ENCODE measurements around the gene BCL2L13.

BCL2L13 gene

GRCh38 chr22:17726928-17727897 lies 88.7 kb downstream of the BCL2L13 start:
- Histone ChIP-seq H3K4me3 (ENCODE audit: low read length) (no peak overlapping the region), H3K36me3 (ENCODE audit: insufficient read depth, low read length) (peaks cover 49% of the 10 kb centered on the region), H3K9me3 (ENCODE audit: low read length) (peaks cover 2% of the 10 kb centered on the region), H2AFZ (ENCODE audit: low read depth, low read length) (no peak overlapping the region), H3K27me3 (ENCODE audit: insufficient read depth, low read length) (no peaks in the 10 kb centered on the region), H3K4me1 (ENCODE audit: insufficient read depth, low read length) (peaks cover 16% of the 10 kb centered on the region)

DNA sequence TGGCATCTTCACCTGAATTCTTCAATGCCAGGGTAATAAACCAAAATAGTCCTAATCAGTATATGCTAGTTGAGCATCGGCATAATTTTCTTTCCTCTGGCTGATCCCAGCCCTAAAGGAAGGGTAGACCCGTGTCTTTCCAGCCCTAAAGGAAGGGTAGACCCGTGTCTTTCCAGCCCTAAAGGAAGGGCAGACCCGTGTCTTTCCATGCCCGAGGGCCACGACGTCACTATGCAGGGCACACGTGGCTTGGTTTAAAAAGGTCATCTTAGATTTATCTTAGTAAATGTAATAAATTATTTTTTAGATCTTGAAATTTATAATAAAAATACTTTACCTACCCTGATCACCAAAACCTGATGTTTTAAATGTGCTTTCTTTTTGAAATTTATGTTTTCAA lies 90.2 kb downstream of the BCL2L13 start:
- H2AFZ ChIP-seq (ENCODE audit: low read depth, low read length), result no peak overlapping the region
- H3K27me3 ChIP-seq (ENCODE audit: insufficient read depth, low read length), result no peaks in the 10 kb centered on the region
- no peak overlapping the region for H3K4me3 ChIP-seq (ENCODE audit: low read length)
- no peaks in the 10 kb centered on the region for H3K9me3 ChIP-seq (ENCODE audit: low read length)
- peaks cover 16% of the 10 kb centered on the region for H3K4me1 ChIP-seq (ENCODE audit: insufficient read depth, low read length)
- peaks cover 64% of the 10 kb centered on the region for H3K36me3 ChIP-seq (ENCODE audit: insufficient read depth, low read length)

- H3K27me3 ChIP-seq (ENCODE audit: insufficient read depth, low read length), result no peaks in the 10 kb centered on the region
- H3K4me1 ChIP-seq (ENCODE audit: insufficient read depth, low read length), result peaks cover 10% of the 10 kb centered on the region
- peaks cover 71% of the 10 kb centered on the region for H3K36me3 ChIP-seq (ENCODE audit: insufficient read depth, low read length)
- H2AFZ ChIP-seq (ENCODE audit: low read depth, low read length), result no peak overlapping the region
- no peaks in the 10 kb centered on the region for H3K9me3 ChIP-seq (ENCODE audit: low read length)
- H3K4me3 ChIP-seq (ENCODE audit: low read length), result no peak overlapping the region
Observed at GRCh38 chr22:17729561-17729960, 91.0 kb downstream of the BCL2L13 start.

DNA sequence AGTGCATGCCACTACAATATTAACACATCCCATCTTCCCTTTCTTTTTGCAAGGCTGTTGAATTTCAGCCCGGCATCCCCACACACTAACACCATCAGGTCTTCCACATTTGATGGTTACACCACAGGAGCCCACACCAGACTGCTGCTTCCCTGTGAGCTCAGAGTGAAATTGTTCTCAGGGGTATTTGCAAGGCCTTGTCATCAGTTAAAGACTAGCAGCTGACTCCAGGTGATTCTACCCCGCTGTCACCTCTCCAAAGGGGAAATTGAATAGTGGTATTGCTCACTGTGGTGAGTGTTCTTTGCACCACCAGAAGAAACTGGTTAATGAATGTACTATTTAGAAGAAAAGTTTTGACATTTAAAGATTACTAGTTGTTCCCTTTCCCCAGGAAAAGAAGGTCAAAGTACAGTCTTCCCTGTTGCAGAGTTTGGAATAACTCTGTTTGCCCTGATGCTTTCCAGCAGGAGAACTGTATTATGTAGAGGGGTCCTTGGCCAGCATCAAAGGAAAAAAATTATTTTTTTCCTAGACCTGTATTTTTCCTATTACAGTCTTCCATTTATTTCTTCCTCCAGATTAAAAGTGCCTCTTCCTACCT lies 93.8 kb downstream of the BCL2L13 start:
- peaks cover 71% of the 10 kb centered on the region for H3K36me3 ChIP-seq (ENCODE audit: insufficient read depth, low read length)

GRCh38 chr22:17733466-17733865 lies 94.9 kb downstream of the BCL2L13 start:
- Histone ChIP-seq H3K4me1 (ENCODE audit: insufficient read depth, low read length) (no peaks in the 10 kb centered on the region), H3K36me3 (ENCODE audit: insufficient read depth, low read length) (peaks cover 66% of the 10 kb centered on the region), H3K27me3 (ENCODE audit: insufficient read depth, low read length) (no peaks in the 10 kb centered on the region), H3K4me3 (ENCODE audit: low read length) (no peak overlapping the region), H2AFZ (ENCODE audit: low read depth, low read length) (no peak overlapping the region), H3K9me3 (ENCODE audit: low read length) (no peaks in the 10 kb centered on the region)

More for the DNA sequence above, 93.8 kb downstream of the BCL2L13 start:
- H3K27me3 ChIP-seq (ENCODE audit: insufficient read depth, low read length), result no peaks in the 10 kb centered on the region
- no peak overlapping the region for H3K4me3 ChIP-seq (ENCODE audit: low read length)
- no peaks in the 10 kb centered on the region for H3K4me1 ChIP-seq (ENCODE audit: insufficient read depth, low read length)
- no peaks in the 10 kb centered on the region for H3K9me3 ChIP-seq (ENCODE audit: low read length)
- no peak overlapping the region for H2AFZ ChIP-seq (ENCODE audit: low read depth, low read length)

- no peak overlapping the region for H3K4me3 ChIP-seq (ENCODE audit: low read length)
- no peak overlapping the region for H2AFZ ChIP-seq (ENCODE audit: low read depth, low read length)
- H3K27me3 ChIP-seq (ENCODE audit: insufficient read depth, low read length), result no peaks in the 10 kb centered on the region
- no peaks in the 10 kb centered on the region for H3K9me3 ChIP-seq (ENCODE audit: low read length)
- H3K36me3 ChIP-seq (ENCODE audit: insufficient read depth, low read length), result peaks cover 68% of the 10 kb centered on the region
- H3K4me1 ChIP-seq (ENCODE audit: insufficient read depth, low read length), result no peaks in the 10 kb centered on the region
Observed at GRCh38 chr22:17734187-17734586, 95.6 kb downstream of the BCL2L13 start.

DNA sequence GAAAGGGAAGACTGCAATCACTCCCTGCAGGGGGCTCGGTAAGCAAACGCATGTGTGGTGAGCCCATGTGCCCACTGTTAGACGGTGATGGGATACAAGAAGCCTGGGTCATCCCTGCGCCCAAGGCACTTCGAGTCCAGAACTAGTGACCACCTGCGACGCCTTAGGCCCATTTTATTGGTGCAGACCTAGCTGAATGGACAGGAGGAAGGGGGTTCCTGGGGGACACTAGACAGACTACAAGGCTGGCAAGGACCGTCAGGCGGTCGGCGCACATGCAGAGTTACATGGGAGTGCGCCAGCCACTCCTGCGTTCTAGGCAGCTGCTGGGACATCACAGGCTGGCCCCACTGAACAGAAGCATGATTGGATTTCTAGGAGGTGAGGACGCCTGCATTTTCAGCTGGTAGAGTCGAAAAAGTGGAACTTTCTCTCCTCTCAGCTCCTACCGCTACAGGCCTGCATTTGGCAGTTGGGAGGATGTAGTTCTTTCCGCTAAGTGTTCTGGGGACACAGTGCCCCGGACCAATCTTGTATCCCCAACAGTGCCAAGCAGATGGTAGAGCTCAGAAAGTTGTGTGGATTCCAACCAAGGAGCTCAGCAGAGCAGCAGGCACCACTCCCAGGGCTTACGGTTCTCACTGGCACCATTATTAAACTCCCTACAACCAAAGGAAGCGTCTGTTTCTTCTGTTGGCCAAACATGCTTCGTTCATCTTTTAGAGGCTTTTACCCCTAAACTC lies 100.0 kb downstream of the BCL2L13 start:
- Histone ChIP-seq H3K36me3 (ENCODE audit: insufficient read depth, low read length) (peaks cover 30% of the 10 kb centered on the region), H2AFZ (ENCODE audit: low read depth, low read length) (no peak overlapping the region), H3K4me3 (ENCODE audit: low read length) (no peak overlapping the region)

GRCh38 chr22:17739196-17739975 lies 100.8 kb downstream of the BCL2L13 start:
- Histone ChIP-seq H3K9me3 (ENCODE audit: low read length) (no peaks in the 10 kb centered on the region), H3K4me1 (ENCODE audit: insufficient read depth, low read length) (no peaks in the 10 kb centered on the region), H2AFZ (ENCODE audit: low read depth, low read length) (no peak overlapping the region), H3K4me3 (ENCODE audit: low read length) (no peak overlapping the region), H3K36me3 (ENCODE audit: insufficient read depth, low read length) (peaks cover 22% of the 10 kb centered on the region), H3K27me3 (ENCODE audit: insufficient read depth, low read length) (no peaks in the 10 kb centered on the region)

More for the DNA sequence above, 100.0 kb downstream of the BCL2L13 start:
- Histone ChIP-seq H3K4me1 (ENCODE audit: insufficient read depth, low read length) (no peaks in the 10 kb centered on the region), H3K9me3 (ENCODE audit: low read length) (no peaks in the 10 kb centered on the region), H3K27me3 (ENCODE audit: insufficient read depth, low read length) (no peaks in the 10 kb centered on the region)

- Histone ChIP-seq H2AFZ (ENCODE audit: low read depth, low read length) (no peak overlapping the region), H3K4me3 (ENCODE audit: low read length) (no peak overlapping the region), H3K4me1 (ENCODE audit: insufficient read depth, low read length) (no peaks in the 10 kb centered on the region), H3K27me3 (ENCODE audit: insufficient read depth, low read length) (no peaks in the 10 kb centered on the region), H3K9me3 (ENCODE audit: low read length) (no peaks in the 10 kb centered on the region), H3K36me3 (ENCODE audit: insufficient read depth, low read length) (peaks cover 9% of the 10 kb centered on the region)
Observed at GRCh38 chr22:17741866-17742526, 103.4 kb downstream of the BCL2L13 start.

- no peak overlapping the region for H3K4me3 ChIP-seq (ENCODE audit: low read length)
- no peaks in the 10 kb centered on the region for H3K27me3 ChIP-seq (ENCODE audit: insufficient read depth, low read length)
- peaks cover 9% of the 10 kb centered on the region for H3K36me3 ChIP-seq (ENCODE audit: insufficient read depth, low read length)
- H3K4me1 ChIP-seq (ENCODE audit: insufficient read depth, low read length), result no peaks in the 10 kb centered on the region
- H3K9me3 ChIP-seq (ENCODE audit: low read length), result no peaks in the 10 kb centered on the region
- H2AFZ ChIP-seq (ENCODE audit: low read depth, low read length), result no peak overlapping the region
Observed at GRCh38 chr22:17742527-17742902, 104.0 kb downstream of the BCL2L13 start.

DNA sequence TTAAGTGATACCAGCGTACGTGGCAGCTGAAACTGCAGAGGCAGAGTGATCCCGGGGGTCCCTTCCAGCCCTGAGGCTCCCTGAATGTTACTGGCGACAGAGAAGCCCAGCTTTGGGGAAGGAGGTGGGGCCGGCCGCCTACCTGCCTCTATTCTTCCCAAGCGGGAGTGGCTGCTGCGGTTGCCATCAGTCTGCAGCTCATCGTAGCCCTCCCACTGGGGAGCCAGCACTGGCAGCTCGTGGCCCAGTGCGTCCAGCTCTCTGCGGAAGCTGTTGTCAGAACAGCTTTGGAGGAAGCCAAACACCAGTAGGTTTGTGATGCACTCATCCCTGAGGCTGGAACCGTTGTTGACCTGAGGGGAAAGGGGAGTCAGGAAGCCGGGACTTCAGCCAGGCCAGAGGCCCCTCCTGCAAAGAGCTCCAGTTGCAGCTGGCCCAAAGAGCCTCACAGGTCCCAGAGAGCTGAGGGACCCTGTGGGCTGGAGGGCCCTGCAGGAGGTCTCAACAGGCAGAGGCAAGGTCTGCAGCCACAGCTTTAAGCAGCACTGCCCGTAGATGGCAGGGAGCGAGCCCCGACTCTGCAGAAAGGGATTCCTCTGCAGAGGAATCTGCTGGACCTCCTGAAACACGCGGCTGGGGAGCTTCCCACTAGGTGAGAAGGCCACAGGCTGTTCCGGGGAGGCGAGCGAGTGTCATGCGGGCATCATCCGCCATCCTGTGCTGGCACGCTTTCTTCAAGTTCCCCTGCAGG lies 105.3 kb downstream of the BCL2L13 start:
- no peak overlapping the region for H3K4me3 ChIP-seq (ENCODE audit: low read length)
- H3K9me3 ChIP-seq (ENCODE audit: low read length), result no peaks in the 10 kb centered on the region
- H2AFZ ChIP-seq (ENCODE audit: low read depth, low read length), result no peak overlapping the region
- H3K27me3 ChIP-seq (ENCODE audit: insufficient read depth, low read length), result no peaks in the 10 kb centered on the region
- H3K4me1 ChIP-seq (ENCODE audit: insufficient read depth, low read length), result no peaks in the 10 kb centered on the region
- H3K36me3 ChIP-seq (ENCODE audit: insufficient read depth, low read length), result peaks cover under 1% of the 10 kb centered on the region
